GM20000 (cell line): ENCODE measurements around the gene CACNA2D1.

Source experiments
- DNase-seq: peaks from one replicate; pipeline ENCODE4 v3.0.0; 2012; ENCODE audit warnings: low spot score
- TF ChIP-seq, protein P1 (sequence below): IDR thresholded peaks from 2 replicates; pipeline ENCODE4 v1.5.1; 2012; ENCODE audit warnings: mild to moderate bottlenecking, control low read depth; ENCODE audit errors: extremely low read depth, missing control alignments

CACNA2D1 gene

GRCh38 chr7:82312646-82313045 is 130.9 kb downstream of the CACNA2D1 start:
- TF ChIP-seq, protein P1, sequence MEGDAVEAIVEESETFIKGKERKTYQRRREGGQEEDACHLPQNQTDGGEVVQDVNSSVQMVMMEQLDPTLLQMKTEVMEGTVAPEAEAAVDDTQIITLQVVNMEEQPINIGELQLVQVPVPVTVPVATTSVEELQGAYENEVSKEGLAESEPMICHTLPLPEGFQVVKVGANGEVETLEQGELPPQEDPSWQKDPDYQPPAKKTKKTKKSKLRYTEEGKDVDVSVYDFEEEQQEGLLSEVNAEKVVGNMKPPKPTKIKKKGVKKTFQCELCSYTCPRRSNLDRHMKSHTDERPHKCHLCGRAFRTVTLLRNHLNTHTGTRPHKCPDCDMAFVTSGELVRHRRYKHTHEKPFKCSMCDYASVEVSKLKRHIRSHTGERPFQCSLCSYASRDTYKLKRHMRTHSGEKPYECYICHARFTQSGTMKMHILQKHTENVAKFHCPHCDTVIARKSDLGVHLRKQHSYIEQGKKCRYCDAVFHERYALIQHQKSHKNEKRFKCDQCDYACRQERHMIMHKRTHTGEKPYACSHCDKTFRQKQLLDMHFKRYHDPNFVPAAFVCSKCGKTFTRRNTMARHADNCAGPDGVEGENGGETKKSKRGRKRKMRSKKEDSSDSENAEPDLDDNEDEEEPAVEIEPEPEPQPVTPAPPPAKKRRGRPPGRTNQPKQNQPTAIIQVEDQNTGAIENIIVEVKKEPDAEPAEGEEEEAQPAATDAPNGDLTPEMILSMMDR = no peak
- no peak for DNase-seq

DNA sequence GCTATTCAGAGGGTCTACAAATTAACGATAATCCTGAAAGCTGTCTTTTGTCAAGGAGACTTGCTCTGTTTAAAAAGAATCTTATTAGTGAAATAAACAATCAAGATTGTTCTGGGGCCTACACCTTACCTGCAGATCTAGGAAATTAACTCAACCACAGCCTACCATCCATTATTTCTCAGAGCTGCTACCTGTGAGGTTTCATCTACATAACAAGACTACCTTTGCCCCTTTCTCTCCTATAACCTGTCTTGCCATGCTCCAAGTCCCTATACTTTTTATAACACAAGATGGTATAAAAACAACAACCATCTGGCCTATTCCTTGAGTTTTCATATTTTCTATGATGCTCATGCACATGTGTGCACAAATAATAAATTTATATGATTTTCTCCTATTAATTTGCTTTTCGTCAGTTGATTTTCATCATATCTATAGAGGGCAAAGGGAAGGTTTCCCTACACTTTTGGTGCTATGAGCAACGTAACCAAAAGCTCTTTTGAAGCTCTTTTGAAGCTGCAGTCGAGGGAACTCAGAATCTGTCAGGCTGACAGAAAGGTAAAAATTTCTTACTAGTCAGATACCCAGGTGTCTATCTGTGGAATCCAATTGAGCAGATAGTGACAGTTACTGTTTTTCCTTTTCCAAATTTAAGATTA is 138.1 kb downstream of the CACNA2D1 start:
- TF ChIP-seq, protein P1 = no peak
- no peak for DNase-seq

DNA sequence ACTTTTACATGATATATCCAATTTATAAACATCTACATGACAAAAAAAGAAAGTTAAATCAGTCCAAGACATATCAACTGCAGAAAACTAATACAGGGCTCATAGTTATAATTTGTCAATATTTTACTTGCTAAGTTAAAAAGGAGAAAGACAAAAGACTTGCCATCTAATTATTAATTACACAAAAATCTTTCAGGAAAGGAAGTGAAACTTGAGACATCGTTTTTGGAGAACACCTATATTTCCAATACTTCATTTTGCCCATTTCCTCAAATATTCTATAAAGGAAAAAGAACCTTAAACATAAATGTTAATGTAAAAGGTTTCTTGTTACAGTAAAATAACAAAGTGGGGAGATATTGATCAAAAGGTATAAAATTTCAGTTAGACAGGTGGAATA is 148.7 kb downstream of the CACNA2D1 start:
- no peak for DNase-seq
- TF ChIP-seq, protein P1 = no peak

DNA sequence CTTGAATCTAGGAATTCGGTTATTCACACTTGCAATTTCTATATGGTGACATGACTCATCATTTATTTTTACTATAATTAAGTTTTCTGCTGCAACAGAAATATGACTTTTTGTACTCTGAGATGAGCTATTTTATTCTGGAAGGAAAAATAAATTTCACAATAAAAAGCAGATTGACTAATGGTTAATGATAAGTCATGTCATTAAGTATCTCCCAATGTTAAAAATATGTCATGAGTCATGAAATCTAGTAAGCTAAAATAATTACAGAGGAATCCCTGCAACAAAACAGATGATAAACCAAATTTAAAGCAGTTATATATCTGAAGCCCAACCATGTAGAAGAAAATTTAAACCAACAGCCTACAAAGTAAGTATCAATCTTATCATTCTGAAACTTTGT is 149.2 kb downstream of the CACNA2D1 start:
- TF ChIP-seq, protein P1 = no peak
- DNase-seq = no peak

GRCh38 chr7:82293467-82293866 is 150.1 kb downstream of the CACNA2D1 start:
- TF ChIP-seq, protein P1 = no peak
- DNase-seq = no peak

DNA sequence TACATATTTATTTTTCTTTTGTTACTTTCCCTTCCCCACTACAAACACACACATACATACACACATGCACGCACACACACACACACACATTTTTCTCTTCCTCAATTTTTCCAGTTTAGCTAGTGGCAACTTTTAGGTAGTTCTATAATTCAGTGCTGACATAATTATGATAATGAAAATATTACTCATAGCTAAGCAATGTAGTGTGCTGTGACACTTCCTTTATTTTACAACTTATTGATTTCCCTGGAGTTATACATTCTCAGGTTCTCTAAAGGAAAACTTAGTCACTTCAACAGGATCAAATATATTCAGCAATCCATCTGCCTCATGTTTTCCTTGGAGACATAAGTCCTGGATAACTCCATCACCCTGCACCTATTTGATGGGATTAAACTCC is 151.6 kb downstream of the CACNA2D1 start:
- TF ChIP-seq, protein P1 = no peak
- no peak for DNase-seq

- no peak for DNase-seq
- TF ChIP-seq, protein P1 = no peak
These were observed 153.7 kb downstream of the CACNA2D1 start for GRCh38 chr7:82289889-82290288.
